Vagina (tissue), 2 donors: Measurements from ENCODE around the gene CFHR3. TPM values are rescaled to one million over a fixed set of nuclear protein-coding genes. Genes with fewer than 3 reads are reported as not detected.
"Not testable (repeated sequence)": the region's sequence is repeated elsewhere in the genome, so short reads cannot be mapped to it uniquely, and the experiment has no call there.

Experiments used
- DNase-seq, 2 donors: peaks; one replicate each; pipeline ENCODE4 v3.0.0-alpha.2; 2017; ENCODE audit errors: extremely low spot score in 2 of 2
- H3K27ac ChIP-seq: fragments of 200-600 bp; sonication (generic); one replicate; pipeline ENCODE4 v1.5.1; 2019
- H3K27me3 ChIP-seq: fragments of 200-600 bp; sonication (generic); one replicate; pipeline ENCODE4 v1.5.1; 2019
- H3K36me3 ChIP-seq, 2 donors: fragments of 200-600 bp; sonication (generic); one replicate each; pipeline ENCODE4 v1.5.1; 2017 to 2019
- H3K4me1 ChIP-seq: fragments of 200-600 bp; sonication (generic); one replicate; pipeline ENCODE4 v1.5.1; 2019
- H3K4me3 ChIP-seq, 2 donors: fragments of 200-600 bp; sonication (generic); 1 replicate in 1 of 2; 2 replicates in 1 of 2; pipeline ENCODE4 v1.5.1; 2016 to 2019
- H3K9me3 ChIP-seq: fragments of 200-600 bp; sonication (generic); one replicate; pipeline ENCODE4 v1.5.1; 2019
- POLR2A ChIP-seq, 2 donors: fragments of 450-650 bp; IDR thresholded peaks; one replicate each; pipeline ENCODE4 v1.6.1; 2017; ENCODE audit warnings: antibody characterized with exemption in 2 of 2, mild to moderate bottlenecking in 2 of 2, moderate library complexity in 2 of 2
- POLR2AphosphoS5 ChIP-seq, 2 donors: sonication (generic); formaldehyde crosslinking; IDR thresholded peaks; one replicate each; pipeline ENCODE4 v1.9.0; 2017; ENCODE audit warnings: antibody characterized with exemption in 2 of 2, mild to moderate bottlenecking in 2 of 2, low read depth in 1 of 2; ENCODE audit not compliant: insufficient read depth in 1 of 2
- intact Hi-C: fragments of 100-400 bp; cut with DNase I; formaldehyde crosslinking; loops from one replicate; pipeline ENCODE4 v1.15.1; 2023
- total RNA-seq: library from RNA; depleted of rRNA; stranded (reverse); fragments of >200 nt; gene quantifications from one replicate; pipeline ENCODE4 v1.2.3, GENCODE V29; 2016
- TF ChIP-seq, protein P1 (sequence below), 3 experiments: fragments of 450-650 bp in 2 of 3; fragments of 200-600 bp in 1 of 3; sonication (generic) in 1 of 3; IDR thresholded peaks; one replicate each; pipeline ENCODE4 v1.5.1; 2017 to 2019; ENCODE audit warnings: antibody characterized with exemption in 3 of 3, mild to moderate bottlenecking in 2 of 3, moderate library complexity in 2 of 3

CFHR3 gene
- total RNA-seq, 1 donor from 2014 or later = not detected

DNA sequence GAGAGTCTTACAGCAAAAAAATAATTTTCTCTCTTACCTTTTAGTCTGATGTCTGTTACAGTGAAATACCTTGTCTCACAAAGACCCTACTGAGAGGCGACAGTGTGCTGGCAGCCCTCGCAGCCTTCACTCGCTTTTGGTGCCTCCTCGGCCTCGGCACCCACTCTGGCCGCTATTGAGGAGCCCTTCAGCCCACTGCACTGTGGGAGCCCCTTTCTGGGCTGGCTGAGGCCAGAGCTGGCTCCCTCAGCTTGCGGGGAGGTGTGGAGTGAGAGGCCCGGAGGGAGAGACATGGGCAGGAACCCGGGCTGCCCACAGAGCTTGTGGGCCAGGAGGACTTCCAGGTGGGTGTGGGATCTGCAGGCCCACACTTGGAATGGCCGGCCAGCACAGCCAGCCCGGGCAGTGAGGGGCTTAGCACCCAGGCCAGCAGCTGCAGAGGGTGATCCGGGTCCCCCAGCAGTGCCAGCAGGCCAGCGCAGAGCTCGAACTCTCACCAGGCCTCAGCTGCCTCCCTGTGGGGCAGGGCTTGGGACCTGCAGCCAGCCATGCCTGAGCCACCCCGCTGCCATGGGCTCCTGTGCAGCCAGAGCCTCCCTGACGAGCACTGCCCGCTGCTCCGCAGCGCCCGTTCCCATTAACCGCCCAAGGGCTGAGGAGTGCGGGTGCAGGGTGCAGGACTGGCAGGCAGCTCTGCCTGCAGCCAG lies 34.0 kb downstream of the CFHR3 start:
- TF ChIP-seq POLR2AphosphoS5 (IDR thresholded peaks at IDR 0.05; ENCODE audit: insufficient read depth in 1 of 2, low read depth in 1 of 2) (no peak), POLR2A (IDR thresholded peaks at IDR 0.05) (no peak)
- TF ChIP-seq, protein P1, sequence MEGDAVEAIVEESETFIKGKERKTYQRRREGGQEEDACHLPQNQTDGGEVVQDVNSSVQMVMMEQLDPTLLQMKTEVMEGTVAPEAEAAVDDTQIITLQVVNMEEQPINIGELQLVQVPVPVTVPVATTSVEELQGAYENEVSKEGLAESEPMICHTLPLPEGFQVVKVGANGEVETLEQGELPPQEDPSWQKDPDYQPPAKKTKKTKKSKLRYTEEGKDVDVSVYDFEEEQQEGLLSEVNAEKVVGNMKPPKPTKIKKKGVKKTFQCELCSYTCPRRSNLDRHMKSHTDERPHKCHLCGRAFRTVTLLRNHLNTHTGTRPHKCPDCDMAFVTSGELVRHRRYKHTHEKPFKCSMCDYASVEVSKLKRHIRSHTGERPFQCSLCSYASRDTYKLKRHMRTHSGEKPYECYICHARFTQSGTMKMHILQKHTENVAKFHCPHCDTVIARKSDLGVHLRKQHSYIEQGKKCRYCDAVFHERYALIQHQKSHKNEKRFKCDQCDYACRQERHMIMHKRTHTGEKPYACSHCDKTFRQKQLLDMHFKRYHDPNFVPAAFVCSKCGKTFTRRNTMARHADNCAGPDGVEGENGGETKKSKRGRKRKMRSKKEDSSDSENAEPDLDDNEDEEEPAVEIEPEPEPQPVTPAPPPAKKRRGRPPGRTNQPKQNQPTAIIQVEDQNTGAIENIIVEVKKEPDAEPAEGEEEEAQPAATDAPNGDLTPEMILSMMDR (IDR thresholded peaks at IDR 0.05) = no peak
- Histone ChIP-seq H3K4me1 (no peaks in the 10 kb centered on the region), H3K9me3 (no peaks in the 10 kb centered on the region), H3K27me3 (no peaks in the 10 kb centered on the region), H3K27ac (no peak overlapping the region), H3K4me3 (no peak overlapping the region), H3K36me3 (no peaks in the 10 kb centered on the region)
- DNase-seq = no peak
- intact Hi-C loops = no loop called here

DNA sequence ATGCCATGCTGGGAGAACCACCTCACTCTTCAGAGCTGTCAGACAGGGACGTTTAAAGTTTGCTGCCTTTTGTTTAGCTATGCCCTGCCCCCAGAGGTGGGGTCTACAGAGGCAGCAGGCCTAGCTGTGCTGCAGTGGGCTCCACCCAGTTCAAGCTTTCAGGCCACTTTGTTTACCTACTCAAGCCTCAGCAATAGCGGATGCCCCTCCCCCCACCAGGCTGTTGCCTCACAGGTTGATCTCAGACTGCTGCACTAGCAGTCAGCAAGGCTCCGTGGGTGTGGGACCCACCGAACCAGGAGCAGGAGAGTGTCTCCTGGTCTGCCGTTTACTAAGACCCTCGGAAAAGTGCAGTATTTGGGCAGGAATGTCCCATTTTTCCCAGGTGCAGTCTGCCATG lies 42.8 kb downstream of the CFHR3 start:
- H3K36me3 ChIP-seq, H3K27ac ChIP-seq, H3K9me3 ChIP-seq, H3K4me3 ChIP-seq, H3K4me1 ChIP-seq, intact Hi-C loops, DNase-seq, H3K27me3 ChIP-seq: not testable (repeated sequence)

DNA sequence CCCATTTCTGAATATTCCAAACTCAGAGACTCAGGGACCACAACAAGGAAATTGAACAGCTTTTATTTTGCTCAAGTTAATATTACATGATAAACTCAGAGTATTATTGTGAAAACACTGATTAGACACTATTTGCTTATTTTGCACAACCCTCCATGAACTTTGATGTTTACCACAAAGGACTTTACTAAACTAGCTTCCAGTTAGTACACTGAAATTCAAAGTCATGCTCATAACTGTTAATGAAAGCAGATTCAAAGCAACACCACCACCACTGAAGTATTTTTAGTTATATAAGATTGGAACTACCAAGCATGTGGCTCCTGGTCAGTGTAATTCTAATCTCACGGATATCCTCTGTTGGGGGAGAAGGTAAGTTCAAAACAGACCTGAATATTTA lies 44.9 kb downstream of the CFHR3 start, which contains the start of gene CFHR1:
Gene CFHR1, plus strand, starts transcription at position 201 of the 400 bp plus-strand sequence. Its CDS starts 114 bp downstream, at position 315.
- H3K4me1 ChIP-seq, H3K27me3 ChIP-seq, intact Hi-C loops, H3K36me3 ChIP-seq, DNase-seq, H3K9me3 ChIP-seq, H3K27ac ChIP-seq, H3K4me3 ChIP-seq: not testable (repeated sequence)

DNA sequence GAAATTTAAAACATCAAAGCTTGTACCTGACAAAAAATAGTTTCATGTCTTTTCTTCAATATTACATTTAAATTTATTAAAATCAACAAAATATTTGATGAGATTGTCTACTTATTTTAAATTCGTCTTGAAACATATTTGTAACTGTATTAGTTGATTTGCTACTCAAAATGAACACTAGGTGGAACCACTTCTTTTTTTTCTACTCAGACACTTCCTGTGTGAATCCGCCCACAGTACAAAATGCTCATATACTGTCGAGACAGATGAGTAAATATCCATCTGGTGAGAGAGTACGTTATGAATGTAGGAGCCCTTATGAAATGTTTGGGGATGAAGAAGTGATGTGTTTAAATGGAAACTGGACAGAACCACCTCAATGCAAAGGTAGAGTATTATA lies 53.2 kb downstream of the CFHR3 start:
- H3K9me3 ChIP-seq, intact Hi-C loops, H3K27me3 ChIP-seq, H3K4me1 ChIP-seq, H3K27ac ChIP-seq, DNase-seq, H3K36me3 ChIP-seq, H3K4me3 ChIP-seq: not testable (repeated sequence)

Other genes starting within 250 kb of the CFHR3 start
- gene KCNT2, start 166.4 kb upstream of the CFHR3 start, total RNA-seq = 1.2 TPM
- gene CFH, start 122.8 kb upstream of the CFHR3 start, total RNA-seq = 36.8 TPM
- not detected for gene CFHR1, start 44.9 kb downstream of the CFHR3 start, total RNA-seq
- gene CFHR4, start 113.2 kb downstream of the CFHR3 start, total RNA-seq = not detected
- not detected for gene CFHR2, start 168.9 kb downstream of the CFHR3 start, total RNA-seq
- gene CFHR5, start 202.7 kb downstream of the CFHR3 start, total RNA-seq = not detected